Loucy (cell line): ENCODE data around the gene LARP1B.

ENCODE experiments used
- EZH2phosphoT487 ChIP-seq: fragments of 200-600 bp; IDR thresholded peaks from 2 replicates; pipeline ENCODE4 v1.6.1; 2018; ENCODE audit warnings: antibody characterized with exemption, mild to moderate bottlenecking, moderate library complexity, borderline replicate concordance
- TF ChIP-seq, protein P1 (sequence below): fragments of 200-600 bp; sonication (generic); conservative IDR thresholded peaks from 2 replicates; pipeline ENCODE4 v1.5.1; 2014; ENCODE audit warnings: mild to moderate bottlenecking, antibody characterized with exemption, low read length

DNA sequence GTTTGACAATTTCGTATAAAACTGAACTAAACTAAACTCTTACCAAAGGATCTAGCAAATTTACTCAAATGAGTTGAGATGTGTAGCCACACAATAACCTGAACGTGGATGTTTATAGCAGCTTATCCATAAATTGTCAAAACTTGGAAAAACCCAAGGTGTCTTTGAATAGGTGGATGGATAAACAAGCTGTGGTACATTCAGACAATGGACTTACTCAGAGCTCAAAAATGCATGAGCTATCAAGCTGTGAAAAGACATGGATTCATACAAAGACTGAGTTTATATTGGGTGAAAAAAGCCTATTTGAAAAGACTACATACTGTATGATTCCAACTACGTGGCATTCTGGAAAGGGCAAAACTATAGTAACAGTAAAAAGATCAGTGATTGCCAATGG is 69.5 kb downstream of the LARP1B start:
- TF ChIP-seq, protein P1, sequence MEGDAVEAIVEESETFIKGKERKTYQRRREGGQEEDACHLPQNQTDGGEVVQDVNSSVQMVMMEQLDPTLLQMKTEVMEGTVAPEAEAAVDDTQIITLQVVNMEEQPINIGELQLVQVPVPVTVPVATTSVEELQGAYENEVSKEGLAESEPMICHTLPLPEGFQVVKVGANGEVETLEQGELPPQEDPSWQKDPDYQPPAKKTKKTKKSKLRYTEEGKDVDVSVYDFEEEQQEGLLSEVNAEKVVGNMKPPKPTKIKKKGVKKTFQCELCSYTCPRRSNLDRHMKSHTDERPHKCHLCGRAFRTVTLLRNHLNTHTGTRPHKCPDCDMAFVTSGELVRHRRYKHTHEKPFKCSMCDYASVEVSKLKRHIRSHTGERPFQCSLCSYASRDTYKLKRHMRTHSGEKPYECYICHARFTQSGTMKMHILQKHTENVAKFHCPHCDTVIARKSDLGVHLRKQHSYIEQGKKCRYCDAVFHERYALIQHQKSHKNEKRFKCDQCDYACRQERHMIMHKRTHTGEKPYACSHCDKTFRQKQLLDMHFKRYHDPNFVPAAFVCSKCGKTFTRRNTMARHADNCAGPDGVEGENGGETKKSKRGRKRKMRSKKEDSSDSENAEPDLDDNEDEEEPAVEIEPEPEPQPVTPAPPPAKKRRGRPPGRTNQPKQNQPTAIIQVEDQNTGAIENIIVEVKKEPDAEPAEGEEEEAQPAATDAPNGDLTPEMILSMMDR: no peak
- no peak for TF ChIP-seq EZH2phosphoT487
